GM12872 (cell line): Measurements from ENCODE around the gene MAGEA4.

Source experiments
- CTCF ChIP-seq: IDR thresholded peaks from 3 replicates; pipeline ENCODE4 v1.5.1; 2011; ENCODE audit warnings: low read depth, mild to moderate bottlenecking, low read length, moderate library complexity; ENCODE audit not compliant: insufficient read depth

The MAGEA4 gene

GRCh38 chrX:151880895-151881294 is 31.8 kb upstream of the MAGEA4 start:
- no peak for TF ChIP-seq CTCF

GRCh38 chrX:151889421-151889820 is 23.3 kb upstream of the MAGEA4 start:
- TF ChIP-seq CTCF, result no peak

GRCh38 chrX:151896734-151897474 is 15.8 kb upstream of the MAGEA4 start:
- TF ChIP-seq CTCF, result no peak

GRCh38 chrX:151899622-151900021 is 13.1 kb upstream of the MAGEA4 start:
- no peak for TF ChIP-seq CTCF

- no peak for TF ChIP-seq CTCF
Measured at GRCh38 chrX:151901826-151902225, 10.9 kb upstream of the MAGEA4 start.

- TF ChIP-seq CTCF, result no peak
Measured at GRCh38 chrX:151902813-151903591, 9.7 kb upstream of the MAGEA4 start.

GRCh38 chrX:151904989-151905388 is 7.7 kb upstream of the MAGEA4 start:
- no peak for TF ChIP-seq CTCF
